Lower leg skin (tissue), 3 donors: ENCODE data around the gene ZNF485.

ENCODE experiments used
- POLR2A ChIP-seq, 2 donors: fragments of 450-650 bp; IDR thresholded peaks; one replicate each; pipeline ENCODE4 v1.6.1; 2016 to 2017; ENCODE audit warnings: antibody characterized with exemption in 2 of 2, mild to moderate bottlenecking in 1 of 2, moderate library complexity in 1 of 2
- TF ChIP-seq, protein P1 (sequence below), 3 donors: fragments of 450-650 bp; IDR thresholded peaks; one replicate each; pipeline ENCODE4 v1.5.1; 2016; ENCODE audit warnings: antibody characterized with exemption in 3 of 3, mild to moderate bottlenecking in 3 of 3, moderate library complexity in 2 of 3

DNA sequence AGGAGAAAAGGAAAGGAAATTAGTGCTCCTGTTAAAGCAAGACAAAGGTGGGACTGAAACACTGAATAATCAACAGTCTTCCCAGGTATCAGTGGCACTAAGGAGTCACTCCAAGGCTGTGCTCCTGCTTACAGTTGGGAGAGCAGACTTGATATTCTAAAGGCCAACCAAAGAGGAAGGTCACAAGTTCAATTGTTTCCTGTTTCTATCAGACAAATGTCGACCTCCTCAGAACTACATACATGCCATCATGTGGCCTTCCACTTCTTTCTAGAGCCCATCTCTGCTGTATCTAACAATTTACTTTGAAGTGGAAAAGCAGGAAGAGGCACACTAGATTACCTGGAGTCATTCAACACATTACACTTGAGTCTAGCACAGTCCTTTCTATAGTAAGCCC is 35.3 kb upstream of the ZNF485 start:
- TF ChIP-seq POLR2A (IDR thresholded peaks at IDR 0.05): no peak
- TF ChIP-seq, protein P1, sequence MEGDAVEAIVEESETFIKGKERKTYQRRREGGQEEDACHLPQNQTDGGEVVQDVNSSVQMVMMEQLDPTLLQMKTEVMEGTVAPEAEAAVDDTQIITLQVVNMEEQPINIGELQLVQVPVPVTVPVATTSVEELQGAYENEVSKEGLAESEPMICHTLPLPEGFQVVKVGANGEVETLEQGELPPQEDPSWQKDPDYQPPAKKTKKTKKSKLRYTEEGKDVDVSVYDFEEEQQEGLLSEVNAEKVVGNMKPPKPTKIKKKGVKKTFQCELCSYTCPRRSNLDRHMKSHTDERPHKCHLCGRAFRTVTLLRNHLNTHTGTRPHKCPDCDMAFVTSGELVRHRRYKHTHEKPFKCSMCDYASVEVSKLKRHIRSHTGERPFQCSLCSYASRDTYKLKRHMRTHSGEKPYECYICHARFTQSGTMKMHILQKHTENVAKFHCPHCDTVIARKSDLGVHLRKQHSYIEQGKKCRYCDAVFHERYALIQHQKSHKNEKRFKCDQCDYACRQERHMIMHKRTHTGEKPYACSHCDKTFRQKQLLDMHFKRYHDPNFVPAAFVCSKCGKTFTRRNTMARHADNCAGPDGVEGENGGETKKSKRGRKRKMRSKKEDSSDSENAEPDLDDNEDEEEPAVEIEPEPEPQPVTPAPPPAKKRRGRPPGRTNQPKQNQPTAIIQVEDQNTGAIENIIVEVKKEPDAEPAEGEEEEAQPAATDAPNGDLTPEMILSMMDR (IDR thresholded peaks at IDR 0.05): no peak
